PC-3 (cell line): ENCODE measurements around the gene DLEC1.

Experiments used
- CTCF ChIP-seq: fragments of 300-600 bp; sonication (generic); conservative IDR thresholded peaks from 2 replicates; pipeline ENCODE4 v1.5.1; 2017; ENCODE audit warnings: antibody characterized with exemption, low read depth, mild to moderate bottlenecking, low read length
- EZH2 ChIP-seq: fragments of 300-600 bp; sonication (generic); IDR thresholded peaks from one replicate; pipeline ENCODE4 v1.6.1; 2017; ENCODE audit warnings: antibody characterized with exemption, mild to moderate bottlenecking, low read length; ENCODE audit not compliant: unreplicated experiment

GRCh38 chr3:38102444-38102814, 63.4 kb downstream of the DLEC1 start:
- TF ChIP-seq CTCF (no peak), EZH2 (no peak)
